C4-2B (cell line): Measurements from ENCODE around the gene OR7G3.

ENCODE experiments used
- CTCF ChIP-seq: fragments of 450-650 bp; conservative IDR thresholded peaks from 2 replicates; pipeline ENCODE4 v1.5.1; 2017; ENCODE audit warnings: mild to moderate bottlenecking
- ZFX ChIP-seq: fragments of 450-650 bp; IDR thresholded peaks from 2 replicates; pipeline ENCODE4 v1.6.1; 2017

GRCh38 chr19:9128171-9128570 is 1.4 kb upstream of the OR7G3 start:
- no peak for TF ChIP-seq CTCF
- TF ChIP-seq ZFX: no peak
